Calu3 (cell line): ENCODE data around the gene OVOL3. TPM values are rescaled to one million over a fixed set of nuclear protein-coding genes. Genes with fewer than 3 reads are reported as not detected.
A peak's percentile ranks its signal among the peaks of the same experiment; 100 is the strongest.

Experiments
- BruUV-seq: library from RNA; stranded (reverse); fragments of 400-500 nt; replicated peaks from 2 replicates; lab custom pipeline; 2021; lab: Mats Ljungman, UMichigan
- CTCF ChIA-PET: fragments of 300-600 bp; sonication (Branson Sonifier 250); formaldehyde crosslinking; loops from one replicate; lab custom pipeline; 2022; ENCODE audit warnings: antibody characterized with exemption; lab: Charles Lee
- DNase-seq: peaks from one replicate; pipeline ENCODE4 v3.0.0; 2022
- H3K27ac Mint-ChIP-seq: one replicate; pipeline ENCODE4 v1.8.0; 2022; ENCODE audit warnings: mixed read lengths; ENCODE audit not compliant: unreplicated experiment
- H3K27me3 Mint-ChIP-seq: one replicate; pipeline ENCODE4 v1.8.0; 2022; ENCODE audit warnings: mixed read lengths; ENCODE audit not compliant: unreplicated experiment
- H3K36me3 Mint-ChIP-seq: one replicate; pipeline ENCODE4 v1.8.0; 2022; ENCODE audit warnings: mild to moderate bottlenecking, moderate library complexity, mixed read lengths; ENCODE audit not compliant: insufficient read depth, unreplicated experiment
- H3K4me1 Mint-ChIP-seq: one replicate; pipeline ENCODE4 v1.8.0; 2022; ENCODE audit warnings: mild to moderate bottlenecking, low read depth, mixed read lengths; ENCODE audit not compliant: unreplicated experiment
- H3K4me3 Mint-ChIP-seq: one replicate; pipeline ENCODE4 v1.8.0; 2022; ENCODE audit warnings: mild to moderate bottlenecking, low read depth, moderate library complexity, mixed read lengths; ENCODE audit not compliant: unreplicated experiment
- H3K9me3 Mint-ChIP-seq: one replicate; pipeline ENCODE4 v1.8.0; 2022; ENCODE audit warnings: low read depth, mixed read lengths; ENCODE audit not compliant: unreplicated experiment
- intact Hi-C: fragments of 100-400 bp; cut with micrococcal nuclease; formaldehyde crosslinking; loops from one replicate; pipeline ENCODE4 v1.10.0; 2022; ENCODE audit not compliant: unreplicated experiment
- total RNA-seq: library from RNA; stranded (reverse); gene quantifications from 2 replicates; pipeline ENCODE4 v1.2.3, GENCODE V29; 2022
- TF ChIP-seq, protein P1 (sequence below): fragments of 200-600 bp; IDR thresholded peaks from one replicate; pipeline ENCODE4 v1.8.0; 2022; ENCODE audit warnings: antibody characterized with exemption; ENCODE audit not compliant: unreplicated experiment

The OVOL3 gene
- total RNA-seq, 1 experiment from 2014 or later = not detected

DNA sequence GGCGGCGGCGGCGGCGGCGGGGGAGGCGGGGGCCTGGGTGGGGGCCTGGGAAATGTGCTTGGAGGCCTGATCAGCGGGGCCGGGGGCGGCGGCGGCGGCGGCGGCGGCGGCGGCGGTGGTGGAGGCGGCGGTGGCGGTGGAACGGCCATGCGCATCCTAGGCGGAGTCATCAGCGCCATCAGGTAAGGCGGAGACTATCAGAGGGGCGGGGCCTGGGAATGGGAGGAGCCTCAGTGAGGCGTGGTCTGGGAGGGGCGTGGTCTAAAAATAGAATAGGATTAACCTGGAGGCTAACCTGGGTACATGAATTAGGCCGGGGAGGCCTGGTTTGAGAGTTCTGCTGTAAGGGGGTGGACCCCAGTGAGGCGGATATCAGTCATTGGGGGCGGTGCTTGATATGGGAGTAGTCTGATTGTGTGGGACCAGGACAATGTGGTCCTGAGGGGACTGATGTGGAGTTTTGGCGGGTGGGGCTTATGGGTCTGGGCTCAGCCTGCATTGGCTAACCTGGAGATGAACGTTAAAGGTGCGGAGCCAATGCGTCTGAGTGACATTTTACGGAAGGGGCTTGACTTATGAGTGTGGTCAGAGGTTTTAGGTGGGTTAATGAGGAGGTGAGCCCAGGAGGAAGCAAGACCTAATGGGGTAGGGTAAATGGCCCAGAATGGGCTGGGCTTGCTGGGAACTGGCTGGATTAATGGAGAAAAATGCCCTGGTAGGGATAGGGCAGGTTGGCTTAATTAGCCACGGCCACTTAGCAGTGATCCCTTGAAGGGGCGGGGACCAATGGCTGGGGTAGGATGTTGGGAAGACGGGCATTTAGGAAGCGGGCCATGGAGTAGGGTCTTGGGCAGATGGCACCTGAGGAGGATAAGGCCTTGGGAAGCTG, 30.3 kb downstream of the OVOL3 start:
- no TSS peak for BruUV-seq
- Mint-ChIP-seq H3K4me3 (peak overlapping the region; percentile 95), H3K27me3 (no peaks in the 10 kb centered on the region), H3K27ac (peak overlapping the region; percentile 99), H3K36me3 (peaks cover 82% of the 10 kb centered on the region), H3K4me1 (peaks cover 21% of the 10 kb centered on the region), H3K9me3 (peaks cover 3% of the 10 kb centered on the region)
- TF ChIP-seq, protein P1, sequence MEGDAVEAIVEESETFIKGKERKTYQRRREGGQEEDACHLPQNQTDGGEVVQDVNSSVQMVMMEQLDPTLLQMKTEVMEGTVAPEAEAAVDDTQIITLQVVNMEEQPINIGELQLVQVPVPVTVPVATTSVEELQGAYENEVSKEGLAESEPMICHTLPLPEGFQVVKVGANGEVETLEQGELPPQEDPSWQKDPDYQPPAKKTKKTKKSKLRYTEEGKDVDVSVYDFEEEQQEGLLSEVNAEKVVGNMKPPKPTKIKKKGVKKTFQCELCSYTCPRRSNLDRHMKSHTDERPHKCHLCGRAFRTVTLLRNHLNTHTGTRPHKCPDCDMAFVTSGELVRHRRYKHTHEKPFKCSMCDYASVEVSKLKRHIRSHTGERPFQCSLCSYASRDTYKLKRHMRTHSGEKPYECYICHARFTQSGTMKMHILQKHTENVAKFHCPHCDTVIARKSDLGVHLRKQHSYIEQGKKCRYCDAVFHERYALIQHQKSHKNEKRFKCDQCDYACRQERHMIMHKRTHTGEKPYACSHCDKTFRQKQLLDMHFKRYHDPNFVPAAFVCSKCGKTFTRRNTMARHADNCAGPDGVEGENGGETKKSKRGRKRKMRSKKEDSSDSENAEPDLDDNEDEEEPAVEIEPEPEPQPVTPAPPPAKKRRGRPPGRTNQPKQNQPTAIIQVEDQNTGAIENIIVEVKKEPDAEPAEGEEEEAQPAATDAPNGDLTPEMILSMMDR = no peak
- intact Hi-C loops = no loop called here
- DNase-seq = peak; percentile 95
- CTCF ChIA-PET = no interaction called here

DNA sequence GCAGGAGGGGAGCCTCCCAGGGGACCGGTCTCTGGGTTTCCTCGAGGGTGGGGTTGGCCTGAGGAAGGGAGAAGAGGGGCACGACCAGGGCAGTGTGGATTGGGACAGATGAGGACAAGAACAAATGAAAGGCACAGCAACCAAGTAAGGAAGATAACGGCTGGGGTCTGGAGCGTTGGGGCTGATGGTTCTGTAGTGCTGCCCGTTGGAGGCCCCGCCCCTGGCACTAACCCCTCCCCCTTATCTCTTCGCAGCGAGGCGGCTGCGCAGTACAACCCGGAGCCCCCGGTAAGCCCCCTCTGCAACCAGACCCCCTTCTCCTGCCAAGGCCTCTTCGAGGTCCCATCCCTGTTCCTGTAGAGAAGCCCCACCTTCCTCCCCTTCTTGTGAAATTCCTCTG, 31.1 kb downstream of the OVOL3 start:
- Mint-ChIP-seq H3K36me3 (peaks cover 82% of the 10 kb centered on the region), H3K4me1 (peaks cover 14% of the 10 kb centered on the region), H3K4me3 (peak overlapping the region; percentile 95), H3K9me3 (peaks cover 3% of the 10 kb centered on the region), H3K27ac (peak overlapping the region; percentile 61), H3K27me3 (no peaks in the 10 kb centered on the region)
- no peak for DNase-seq
- intact Hi-C loops = no loop called here
- no TSS peak for BruUV-seq
- CTCF ChIA-PET = no interaction called here
- TF ChIP-seq, protein P1 = no peak

DNA sequence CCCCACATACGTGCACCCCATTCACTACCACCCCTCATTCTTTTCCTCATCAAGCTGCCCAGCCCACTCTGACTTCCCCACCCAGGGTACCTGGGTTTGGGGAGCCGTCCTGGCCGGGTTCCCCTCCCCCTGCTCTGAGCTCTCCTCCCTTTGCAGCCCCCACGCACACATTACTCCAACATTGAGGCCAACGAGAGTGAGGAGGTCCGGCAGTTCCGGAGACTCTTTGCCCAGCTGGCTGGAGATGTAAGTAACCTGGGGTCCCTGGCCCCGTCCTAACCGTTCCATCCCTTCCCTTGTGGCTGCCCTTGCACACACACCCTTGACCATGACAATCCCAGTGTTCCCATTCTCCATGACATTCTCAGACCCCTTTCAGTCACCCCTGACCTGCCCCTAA, 31.6 kb downstream of the OVOL3 start:
- DNase-seq = no peak
- Mint-ChIP-seq H3K27me3 (no peaks in the 10 kb centered on the region), H3K36me3 (peaks cover 83% of the 10 kb centered on the region), H3K9me3 (peaks cover 3% of the 10 kb centered on the region), H3K27ac (peak overlapping the region; percentile 61), H3K4me1 (peaks cover 12% of the 10 kb centered on the region), H3K4me3 (peak overlapping the region; percentile 95)
- TF ChIP-seq, protein P1 = no peak
- BruUV-seq = no TSS peak
- CTCF ChIA-PET = no interaction called here
- intact Hi-C loops = no loop called here

- no peaks in the 10 kb centered on the region for H3K27me3 Mint-ChIP-seq
- no peak overlapping the region for H3K27ac Mint-ChIP-seq
- DNase-seq = no peak
- peaks cover 12% of the 10 kb centered on the region for H3K4me1 Mint-ChIP-seq
- peaks cover 3% of the 10 kb centered on the region for H3K9me3 Mint-ChIP-seq
- no peak overlapping the region for H3K4me3 Mint-ChIP-seq
- H3K36me3 Mint-ChIP-seq = peaks cover 97% of the 10 kb centered on the region
- BruUV-seq = no TSS peak
- TF ChIP-seq, protein P1 = no peak
- intact Hi-C loops = no loop called here
- CTCF ChIA-PET = no interaction called here
Measured at GRCh38 chr19:36144624-36145023, 33.7 kb downstream of the OVOL3 start.
